Esophagus squamous epithelium (tissue), 4 donors: Measurements from ENCODE around the gene ZCCHC13.

Experiments used
- CTCF ChIP-seq, 6 experiments: fragments of 450-650 bp in 4 of 6; fragments of 200-600 bp in 2 of 6; sonication (generic) in 2 of 6; IDR thresholded peaks; one replicate each; pipeline ENCODE4 v1.5.1; 2016 to 2019; ENCODE audit warnings: antibody characterized with exemption in 6 of 6, mild to moderate bottlenecking in 4 of 6, moderate library complexity in 4 of 6
- POLR2A ChIP-seq, 4 donors: fragments of 450-650 bp; IDR thresholded peaks; one replicate each; pipeline ENCODE4 v1.6.1; 2017; ENCODE audit warnings: antibody characterized with exemption in 4 of 4, mild to moderate bottlenecking in 4 of 4, moderate library complexity in 3 of 4

GRCh38 chrX:74295101-74295500 lies 8.9 kb upstream of the ZCCHC13 start:
- TF ChIP-seq POLR2A (IDR thresholded peaks at IDR 0.05) (no peak), CTCF (IDR thresholded peaks at IDR 0.05) (no peak)
